Peyer's patch (tissue), 4 donors: ENCODE measurements around the gene USH2A.

Experiments used
- POLR2A ChIP-seq, 2 donors: fragments of 450-650 bp; IDR thresholded peaks; one replicate each; pipeline ENCODE4 v1.5.1; 2017; ENCODE audit warnings: antibody characterized with exemption in 2 of 2, mild to moderate bottlenecking in 2 of 2, moderate library complexity in 2 of 2
- TF ChIP-seq, protein P1 (sequence below), 6 experiments: fragments of 450-650 bp in 4 of 6; fragments of 200-600 bp in 2 of 6; sonication (generic) in 1 of 6; IDR thresholded peaks; one replicate each; pipeline ENCODE4 v1.5.1; 2017 to 2019; ENCODE audit warnings: antibody characterized with exemption in 6 of 6, mild to moderate bottlenecking in 3 of 6, moderate library complexity in 1 of 6

DNA sequence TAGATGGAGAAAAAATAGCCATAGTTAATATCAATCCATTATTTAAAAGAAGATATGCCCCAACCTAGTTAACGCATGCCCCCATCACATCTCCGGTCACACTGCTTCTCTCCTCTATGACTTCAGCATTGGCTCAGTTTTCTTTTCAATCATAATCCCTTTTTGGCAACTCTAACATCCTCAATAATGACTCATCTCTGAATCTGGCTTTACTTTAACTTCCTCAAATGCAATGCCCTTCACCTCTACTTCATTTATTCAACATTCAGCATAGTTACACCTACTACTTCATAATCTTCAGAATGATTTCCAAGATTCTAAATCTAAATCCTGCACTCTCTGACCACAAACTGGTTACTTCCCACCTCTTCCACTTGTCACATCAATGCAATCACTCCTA, 417.3 kb downstream of the USH2A start:
- TF ChIP-seq, protein P1, sequence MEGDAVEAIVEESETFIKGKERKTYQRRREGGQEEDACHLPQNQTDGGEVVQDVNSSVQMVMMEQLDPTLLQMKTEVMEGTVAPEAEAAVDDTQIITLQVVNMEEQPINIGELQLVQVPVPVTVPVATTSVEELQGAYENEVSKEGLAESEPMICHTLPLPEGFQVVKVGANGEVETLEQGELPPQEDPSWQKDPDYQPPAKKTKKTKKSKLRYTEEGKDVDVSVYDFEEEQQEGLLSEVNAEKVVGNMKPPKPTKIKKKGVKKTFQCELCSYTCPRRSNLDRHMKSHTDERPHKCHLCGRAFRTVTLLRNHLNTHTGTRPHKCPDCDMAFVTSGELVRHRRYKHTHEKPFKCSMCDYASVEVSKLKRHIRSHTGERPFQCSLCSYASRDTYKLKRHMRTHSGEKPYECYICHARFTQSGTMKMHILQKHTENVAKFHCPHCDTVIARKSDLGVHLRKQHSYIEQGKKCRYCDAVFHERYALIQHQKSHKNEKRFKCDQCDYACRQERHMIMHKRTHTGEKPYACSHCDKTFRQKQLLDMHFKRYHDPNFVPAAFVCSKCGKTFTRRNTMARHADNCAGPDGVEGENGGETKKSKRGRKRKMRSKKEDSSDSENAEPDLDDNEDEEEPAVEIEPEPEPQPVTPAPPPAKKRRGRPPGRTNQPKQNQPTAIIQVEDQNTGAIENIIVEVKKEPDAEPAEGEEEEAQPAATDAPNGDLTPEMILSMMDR (IDR thresholded peaks at IDR 0.05) = no peak
- TF ChIP-seq POLR2A (IDR thresholded peaks at IDR 0.05) = no peak
